Ovary (tissue), 3 donors: ENCODE data around the gene GRID2.

ENCODE experiments used
- CTCF ChIP-seq, 3 donors: fragments of 450-650 bp in 2 of 3; fragments of 200-600 bp in 1 of 3; IDR thresholded peaks; one replicate each; pipeline versions ENCODE4 v1.5.1 to v1.8.0; 2016 to 2022; ENCODE audit warnings: antibody characterized with exemption in 3 of 3, mild to moderate bottlenecking in 1 of 3
- EP300 ChIP-seq: sonication (generic); formaldehyde crosslinking; IDR thresholded peaks from one replicate; pipeline ENCODE4 v1.6.1; 2017; ENCODE audit warnings: antibody characterized with exemption
- POLR2A ChIP-seq: fragments of 450-650 bp; IDR thresholded peaks from one replicate; pipeline ENCODE4 v1.6.1; 2017; ENCODE audit warnings: antibody characterized with exemption, mild to moderate bottlenecking, moderate library complexity
- donor health status: DM: no; HTN: no; CAD: no.

GRCh38 chr4:93000910-93001309 lies 697.1 kb downstream of the GRID2 start:
- no peak for TF ChIP-seq EP300
- TF ChIP-seq CTCF (IDR thresholded peaks at IDR 0.05): no peak
- TF ChIP-seq POLR2A: no peak
